ENCODE results near the gene PRTG. TPM values are rescaled to one million over a fixed set of nuclear protein-coding genes. Genes with fewer than 3 reads are reported as not detected.
A peak's percentile ranks its signal among the peaks of the same experiment; 100 is the strongest.

Gene PRTG
- total RNA-seq, 4 donors from 2014 or later: 2.1 to 12.8 (median 7.7) TPM

- no peaks in the 10 kb centered on the region for H3K9me3 ChIP-seq
- 1 to 2% methylated on average over 21 to 33 of the region's 52 CpGs for WGBS, 2 donors
- peak overlapping the region in 3 of 4 donors; percentile 36 to 88 (median 84) for H3K27ac ChIP-seq
- H3K4me3 ChIP-seq: peak overlapping the region; percentile 49 to 70 (median 64)
- TF ChIP-seq CTCF (IDR thresholded peaks at IDR 0.05) (no peak), POLR2A (IDR thresholded peaks at IDR 0.05) (no peak), EP300 (IDR thresholded peaks at IDR 0.05) (no peak)
- H3K36me3 ChIP-seq: no peaks in the 10 kb centered on the region
- peaks cover 0 to 10% of the 10 kb centered on the region in 2 donors for H3K27me3 ChIP-seq
- H3K4me1 ChIP-seq: peaks cover 0 to 19% (median 5%) of the 10 kb centered on the region in 4 donors
- no peak for DNase-seq (ENCODE audit: low spot score in 2 of 2)
Observed at GRCh38 chr15:55742498-55742926, 440 bp downstream of the PRTG start.

- TF ChIP-seq EP300 (IDR thresholded peaks at IDR 0.05) (no peak), CTCF (IDR thresholded peaks at IDR 0.05) (no peak), POLR2A (IDR thresholded peaks at IDR 0.05) (no peak)
- 5 to 7% methylated on average over 34 of the region's 34 CpGs for WGBS, 2 donors
- peak in 1 of 2 donors; percentile 7 for DNase-seq (ENCODE audit: low spot score in 2 of 2)
- Histone ChIP-seq H3K27me3 (peaks cover 0 to 10% of the 10 kb centered on the region in 2 donors), H3K9me3 (no peaks in the 10 kb centered on the region), H3K36me3 (no peaks in the 10 kb centered on the region), H3K27ac (peak overlapping the region in 1 of 4 donors; percentile 88), H3K4me1 (peaks cover 0 to 19% (median 5%) of the 10 kb centered on the region in 4 donors), H3K4me3 (peak overlapping the region; percentile 49 to 70 (median 64))
Observed at GRCh38 chr15:55741833-55742497, 987 bp downstream of the PRTG start.

GRCh38 chr15:55740981-55741832 is 1.7 kb downstream of the PRTG start:
- peaks cover 0 to 10% of the 10 kb centered on the region in 2 donors for H3K27me3 ChIP-seq
- no peaks in the 10 kb centered on the region for H3K36me3 ChIP-seq
- peak overlapping the region in 2 of 4 donors; percentile 61 to 70 for H3K4me3 ChIP-seq
- WGBS, 2 donors: 43 to 55% methylated on average over 21 of the region's 21 CpGs
- H3K27ac ChIP-seq: no peak overlapping the region
- no peaks in the 10 kb centered on the region for H3K9me3 ChIP-seq
- TF ChIP-seq CTCF (IDR thresholded peaks at IDR 0.05): no peak
- TF ChIP-seq POLR2A (IDR thresholded peaks at IDR 0.05): no peak
- TF ChIP-seq EP300 (IDR thresholded peaks at IDR 0.05): no peak
- DNase-seq (ENCODE audit: low spot score in 2 of 2): no peak
- H3K4me1 ChIP-seq: peaks cover 0 to 19% (median 5%) of the 10 kb centered on the region in 4 donors

- Histone ChIP-seq H3K4me1 (peaks cover 0 to 19% (median 5%) of the 10 kb centered on the region in 4 donors), H3K27ac (no peak overlapping the region), H3K27me3 (peaks cover 0 to 10% of the 10 kb centered on the region in 2 donors), H3K36me3 (no peaks in the 10 kb centered on the region), H3K4me3 (no peak overlapping the region), H3K9me3 (no peaks in the 10 kb centered on the region)
- TF ChIP-seq CTCF (IDR thresholded peaks at IDR 0.05): no peak
- TF ChIP-seq POLR2A (IDR thresholded peaks at IDR 0.05): no peak
- no peak for TF ChIP-seq EP300 (IDR thresholded peaks at IDR 0.05)
- no peak for DNase-seq (ENCODE audit: low spot score in 2 of 2)
- WGBS, 2 donors: 65 to 76% methylated on average over 11 of the region's 11 CpGs
Observed at GRCh38 chr15:55740359-55740878, 2.5 kb downstream of the PRTG start.
